Astrocyte (in vitro differentiated cells and primary cell): ENCODE results near the gene HCAR2.

Experiments
- CTCF ChIP-seq: IDR thresholded peaks from 2 replicates; pipeline ENCODE4 v1.5.1; 2011; ENCODE audit warnings: low read depth, mild to moderate bottlenecking, inconsistent platforms, low read length, moderate library complexity; ENCODE audit not compliant: insufficient read depth
- EZH2 ChIP-seq: IDR thresholded peaks from 2 replicates; pipeline ENCODE4 v1.6.1; 2012; ENCODE audit warnings: mild to moderate bottlenecking, low read length, inconsistent platforms; ENCODE audit not compliant: insufficient read depth

DNA sequence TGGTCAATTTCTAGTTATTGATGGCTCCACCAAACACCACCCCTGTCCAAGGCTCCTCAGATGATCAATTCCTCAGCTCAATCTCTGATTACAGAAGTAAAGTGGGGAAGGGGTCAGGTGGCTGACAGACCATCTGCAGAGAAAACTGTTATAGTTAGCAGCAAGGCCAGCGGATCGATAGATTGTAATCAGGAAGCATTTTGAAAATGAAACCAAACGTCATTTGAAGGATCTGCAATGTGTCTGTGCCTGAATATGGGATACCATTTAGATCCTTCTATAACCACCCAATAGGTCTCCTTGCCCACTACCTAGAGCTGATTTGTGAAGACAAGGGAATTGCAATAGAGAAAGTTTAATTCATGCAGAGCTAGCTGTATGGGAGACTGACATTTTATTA is 11.6 kb downstream of the HCAR2 start:
- TF ChIP-seq CTCF (no peak), EZH2 (no peak)
